Stimulated activated CD8-positive, alpha-beta memory T cell treated with anti-CD3 and anti-CD28 coated beads, Interleukin-4, amount 100 ng/mL, for 4 hours (primary cell): ENCODE data around the gene PXN.
"Not testable (repeated sequence)": the region's sequence is repeated elsewhere in the genome, so short reads cannot be mapped to it uniquely, and the experiment has no call there.

Source experiments
- DNase-seq, 2 donors: peaks; one replicate each; pipeline ENCODE4 v3.0.0-alpha.2; 2020; ENCODE audit warnings: low read depth in 2 of 2, low spot score in 1 of 2

Gene PXN

GRCh38 chr12:120262852-120263747 is 2.4 kb downstream of the PXN start:
- DNase-seq, result no peak

GRCh38 chr12:120261951-120262851 is 3.3 kb downstream of the PXN start:
- peak in 1 of 2 donors; percentile 7 for DNase-seq

- no peak for DNase-seq
These were observed 4.9 kb downstream of the PXN start for GRCh38 chr12:120260607-120261006.

- no peak for DNase-seq
These were observed 5.9 kb downstream of the PXN start for GRCh38 chr12:120259418-120260202.

GRCh38 chr12:120258323-120258896 is 7.1 kb downstream of the PXN start:
- no peak for DNase-seq

- no peak for DNase-seq
These were observed 8.3 kb downstream of the PXN start for GRCh38 chr12:120257041-120257821.

GRCh38 chr12:120254809-120255208 is 10.7 kb downstream of the PXN start:
- DNase-seq, result no peak

- peak in 1 of 2 donors; percentile 19 for DNase-seq
These were observed 12.2 kb downstream of the PXN start for GRCh38 chr12:120253313-120253712.

GRCh38 chr12:120252071-120252906 is 13.2 kb downstream of the PXN start:
- peak; percentile 54 to 67 for DNase-seq

- not testable (repeated sequence) for DNase-seq
These were observed 14.0 kb downstream of the PXN start for GRCh38 chr12:120251364-120252070.

- peak in 1 of 2 donors; percentile 22 for DNase-seq
These were observed 15.4 kb downstream of the PXN start for GRCh38 chr12:120249875-120250795.

- DNase-seq, result no peak
These were observed 16.2 kb downstream of the PXN start for GRCh38 chr12:120249266-120249874.

GRCh38 chr12:120247621-120248030 is 17.9 kb downstream of the PXN start:
- DNase-seq, result no peak

GRCh38 chr12:120247183-120247582 is 18.3 kb downstream of the PXN start:
- DNase-seq, result no peak

- not testable (repeated sequence) for DNase-seq
These were observed 18.8 kb downstream of the PXN start for GRCh38 chr12:120246705-120247104.

- no peak for DNase-seq
These were observed 22.4 kb downstream of the PXN start for GRCh38 chr12:120242971-120243699.
